K562 (cell line): ENCODE results near the gene CYP17A1. TPM values are rescaled to one million over a fixed set of nuclear protein-coding genes. Genes with fewer than 3 reads are reported as not detected.
"Not testable (repeated sequence)": the region's sequence is repeated elsewhere in the genome, so short reads cannot be mapped to it uniquely, and the experiment has no call there.

ENCODE experiments used
- ATAC-seq: fragments of 200-7000 bp; cut with Tn5 transposase; 3 replicates; pipeline ENCODE4 v1.9.1; 2020; ENCODE audit warnings: moderate library complexity
- BruUV-seq: library from RNA; stranded (reverse); fragments of 400-500 nt; replicated peaks from 2 replicates; lab custom pipeline; 2021; lab: Mats Ljungman, UMichigan
- CTCF ChIA-PET: fragments of 300-600 bp; formaldehyde crosslinking; extraction: SDS; loops from one replicate; lab custom pipeline; 2021; ENCODE audit warnings: low intra/inter-chr PET ratio; lab: Yijun Ruan, JAX
- POLR2A ChIA-PET: fragments of 300-600, 350-650 bp; sonication (Branson Sonifier 250); formaldehyde crosslinking; extraction: SDS; loops from one replicate; lab custom pipeline; 2021; ENCODE audit warnings: antibody characterized with exemption, inconsistent platforms; lab: Yijun Ruan, JAX
- DNase-seq, 4 experiments: peaks; one replicate each; pipeline versions ENCODE4 v3.0.0 to v3.0.0-alpha.2; 2011 to 2018; ENCODE audit warnings: low spot score in 3 of 4, mixed read lengths in 3 of 4; ENCODE audit errors: extremely low read depth in 1 of 4
- FAIRE-seq: peaks from 2 replicates; lab custom pipeline; 2011; peaks lifted over from hg19 to GRCh38; lab: Jason Lieb, UNC
- H2AFZ ChIP-seq: 2 replicates; pipeline ENCODE4 v1.6.0; 2011; ENCODE audit warnings: low read depth, low read length, control low read depth, inconsistent platforms
- H3K27ac ChIP-seq: fragments of 200-600 bp; 3 replicates; pipeline ENCODE4 v1.8.0; 2011; ENCODE audit warnings: low read depth, mild to moderate bottlenecking, control low read depth, inconsistent platforms, low read length, moderate library complexity, mixed read lengths; ENCODE audit errors: extremely low read depth
- H3K27me3 ChIP-seq, 2 experiments: fragments of 300-600 bp in 1 of 2; 2 replicates in 1 of 2; 3 replicates in 1 of 2; pipeline versions ENCODE4 v1.6.0 to v1.8.0; 2011; ENCODE audit warnings: inconsistent platforms in 2 of 2, low read length in 2 of 2, mild to moderate bottlenecking in 1 of 2, mixed read lengths in 1 of 2, moderate library complexity in 1 of 2; ENCODE audit not compliant: control insufficient read depth in 2 of 2, insufficient read depth in 2 of 2
- H3K36me3 ChIP-seq: fragments of 300-600 bp; 3 replicates; pipeline ENCODE4 v1.8.0; 2011; ENCODE audit warnings: mild to moderate bottlenecking, low read length, inconsistent platforms; ENCODE audit not compliant: control insufficient read depth, insufficient read depth
- H3K4me1 ChIP-seq, 2 experiments: fragments of 200-600 bp in 1 of 2; replicated peaks in 1 of 2; 2 replicates in 1 of 2; 3 replicates in 1 of 2; pipeline versions ENCODE4 v1.5.1 to v1.8.0; 2011; ENCODE audit warnings: inconsistent platforms in 2 of 2, low read length in 2 of 2, mild to moderate bottlenecking in 1 of 2, mixed read lengths in 1 of 2, moderate library complexity in 1 of 2; ENCODE audit not compliant: control insufficient read depth in 2 of 2, insufficient read depth in 2 of 2
- H3K4me2 ChIP-seq: 2 replicates; pipeline ENCODE4 v1.6.1; 2011; ENCODE audit warnings: low read length, control low read depth, inconsistent platforms, mixed read lengths; ENCODE audit not compliant: insufficient read depth
- H3K4me3 ChIP-seq: fragments of 200-600 bp; sonication (generic), shearing (Covaris generic); 2 replicates; pipeline ENCODE4 v1.5.1; 2016; ENCODE audit warnings: control low read depth, inconsistent platforms
- H3K79me2 ChIP-seq: fragments of 200-600 bp; 3 replicates; pipeline ENCODE4 v1.8.0; 2011; ENCODE audit warnings: low read length, inconsistent platforms; ENCODE audit not compliant: control insufficient read depth, insufficient read depth
- H3K9ac ChIP-seq, 2 experiments: 2 replicates each; pipeline versions ENCODE4 v1.6.0 to v1.6.1; 2011; ENCODE audit warnings: low read depth in 2 of 2, low read length in 2 of 2, control low read depth in 1 of 2, inconsistent platforms in 1 of 2, mild to moderate bottlenecking in 1 of 2, mixed read lengths in 1 of 2; ENCODE audit not compliant: insufficient read depth in 1 of 2
- H3K9me1 ChIP-seq: one replicate; pipeline ENCODE4 v1.6.0; 2011; ENCODE audit warnings: inconsistent platforms, mild to moderate bottlenecking, low read length, moderate library complexity; ENCODE audit not compliant: control insufficient read depth, insufficient read depth
- H3K9me3 ChIP-seq: replicated peaks from 2 replicates; pipeline ENCODE4 v1.5.1; 2011; ENCODE audit warnings: low read depth, low read length, inconsistent platforms; ENCODE audit not compliant: control insufficient read depth, insufficient read depth
- H4K20me1 ChIP-seq: replicated peaks from 2 replicates; pipeline ENCODE4 v1.6.1; 2011; ENCODE audit warnings: low read length, inconsistent platforms, mixed read lengths; ENCODE audit not compliant: control insufficient read depth, insufficient read depth
- ARID1B ChIP-seq: fragments of 450-650 bp; IDR thresholded peaks from 2 replicates; pipeline ENCODE4 v1.6.1; 2016; ENCODE audit warnings: antibody characterized with exemption, mild to moderate bottlenecking, inconsistent platforms
- MLLT1 ChIP-seq, 2 experiments: fragments of 450-650 bp; IDR thresholded peaks; 2 replicates each; pipeline ENCODE4 v1.6.1; 2016
- NR2C1 ChIP-seq, 2 experiments: fragments of 450-650 bp; IDR thresholded peaks; 2 replicates each; pipeline ENCODE4 v1.6.1; 2017; ENCODE audit warnings: mild to moderate bottlenecking in 2 of 2, antibody characterized with exemption in 1 of 2, inconsistent platforms in 1 of 2, missing compliant biosample characterization in 1 of 2, missing genetic modification characterization in 1 of 2
- SOX6 ChIP-seq: fragments of 450-650 bp; IDR thresholded peaks from 2 replicates; pipeline ENCODE4 v1.6.1; 2014; ENCODE audit warnings: mild to moderate bottlenecking
- TRIM24 ChIP-seq, 2 experiments: fragments of 450-650 bp; IDR thresholded peaks; 2 replicates each; pipeline ENCODE4 v1.6.1; 2016
- TRIM28 ChIP-seq: fragments of 450-650 bp; IDR thresholded peaks from 2 replicates; pipeline ENCODE4 v1.6.1; 2017
- XRCC3 ChIP-seq: fragments of 450-650 bp; IDR thresholded peaks from 2 replicates; pipeline ENCODE4 v1.6.1; 2017; ENCODE audit warnings: mild to moderate bottlenecking, moderate library complexity
- ZNF280A ChIP-seq: fragments of 450-650 bp; IDR thresholded peaks from 2 replicates; pipeline ENCODE4 v1.6.1; 2018; ENCODE audit warnings: mild to moderate bottlenecking, low read depth; ENCODE audit not compliant: partially characterized antibody
- ZNF445 ChIP-seq: fragments of 250-450 bp; sonication (Bioruptor Pico); IDR thresholded peaks from 2 replicates; pipeline ENCODE4 v1.4.0; 2020; ENCODE audit warnings: low read depth, mild to moderate bottlenecking, moderate library complexity
- WGBS: fragments of 100-300 bp; shearing (Covaris generic); methylation state at CpG from one replicate; pipeline ENCODE4 v1.1.6; 2016; ENCODE audit warnings: low coverage, mixed read lengths; ENCODE audit not compliant: insufficient coverage; ENCODE audit errors: missing lambda C conversion rate; 5-methylcytosine and 5-hydroxymethylcytosine counted together
- in situ Hi-C: fragments of 300-500 bp; cut with MboI; formaldehyde crosslinking; loops from 4 replicates; pipeline ENCODE4 v1.15.0; 2018; ENCODE audit warnings: inconsistent platforms, mixed read lengths
- intact Hi-C: fragments of 100-400 bp; cut with micrococcal nuclease; formaldehyde crosslinking; loops from 2 replicates; pipeline ENCODE4 v1.14.2; 2022
- polyA plus RNA-seq, 8 experiments: library from polyadenylated mRNA; depleted of rRNA in 4 of 8; stranded (reverse) in 5 of 8; unstranded in 3 of 8; fragments of >200 nt; fragmentation: Nextera tagmentation in 2 of 8; fragmentation: Illumina TruSeq in 1 of 8; extraction: Ambion mirVana in 2 of 8; extraction: Trizol in 1 of 8; gene quantifications; 2 replicates each; pipeline versions ENCODE4 v1.2.1 to v1.2.3, GENCODE V29; 2011 to 2014; ENCODE audit warnings: inconsistent platforms in 1 of 8, missing spikeins in 1 of 8
- total RNA-seq, 7 experiments: library from RNA; depleted of rRNA in 6 of 7; stranded (reverse); fragments of >200 nt in 6 of 7; fragmentation: Illumina TruSeq in 2 of 7; extraction: Trizol in 2 of 7; gene quantifications; 2 replicates each; pipeline versions ENCODE4 v1.2.1 to v1.2.3, GENCODE V29; 2011 to 2021; ENCODE audit warnings: low replicate concordance in 1 of 7

Gene CYP17A1
- total and polyA plus RNA-seq, 9 of the 15 experiments (the other 6 are each of a cell fraction or from before 2014, with no cell fraction given) = 2.3 TPM; not detected in 8

GRCh38 chr10:102841827-102842345 lies 4.7 kb upstream of the CYP17A1 start:
- no peak overlapping the region for H3K9ac ChIP-seq
- DNase-seq (no peak), FAIRE-seq (no peak), ATAC-seq (no peak)
- no peaks in the 10 kb centered on the region for H3K9me1 ChIP-seq
- no peaks in the 10 kb centered on the region for H3K79me2 ChIP-seq
- no peak overlapping the region for H3K4me3 ChIP-seq
- WGBS = 22% methylated on average over 10 of the region's 11 CpGs
- no peak overlapping the region for H3K4me2 ChIP-seq
- H3K4me1 ChIP-seq = no peaks in the 10 kb centered on the region; a peak in 1 of 5 replicates
- ChIA-PET POLR2A (no interaction called here), CTCF (no interaction called here)
- in situ Hi-C loops (no loop called here), intact Hi-C loops (no loop called here)
- no peaks in the 10 kb centered on the region; the same call in 1 of the 2 replicates for H3K9me3 ChIP-seq
- no peaks in the 10 kb centered on the region for H3K36me3 ChIP-seq
- H4K20me1 ChIP-seq = no peaks in the 10 kb centered on the region
- no peak overlapping the region for H3K27ac ChIP-seq
- no peak overlapping the region for H2AFZ ChIP-seq
- BruUV-seq = no TSS peak
- no peak for TF ChIP-seq ARID1B
- H3K27me3 ChIP-seq = no peaks in the 10 kb centered on the region

GRCh38 chr10:102838276-102838927 lies 1.2 kb upstream of the CYP17A1 start:
- FAIRE-seq, POLR2A ChIA-PET: not testable (repeated sequence)

More at GRCh38 chr10:102838276-102838927, 1.2 kb upstream of the CYP17A1 start:
- H3K27ac ChIP-seq, CTCF ChIA-PET, H3K4me1 ChIP-seq, H2AFZ ChIP-seq, H3K79me2 ChIP-seq, H4K20me1 ChIP-seq, H3K9me1 ChIP-seq, H3K36me3 ChIP-seq, H3K4me2 ChIP-seq, DNase-seq, BruUV-seq, H3K27me3 ChIP-seq, H3K4me3 ChIP-seq, H3K9ac ChIP-seq, H3K9me3 ChIP-seq, ATAC-seq: not testable (repeated sequence)
- TF ChIP-seq NR2C1 (IDR thresholded peaks at IDR 0.05) (peak; percentile 48; the same call in 1 of the 2 replicates), NR2C1 (tag; IDR thresholded peaks at IDR 0.05) (peak; percentile 34; the same call in 1 of the 2 replicates), XRCC3 (0 out of 2 replicates have a peak, but pooled peaks have one; percentile 4), TRIM24 (IDR thresholded peaks at IDR 0.05) (peak; percentile 59 to 88), ZNF280A (peak; percentile 81), SOX6 (peak; percentile 27; the same call in 1 of the 2 replicates), MLLT1 (IDR thresholded peaks at IDR 0.05) (peak in 1 of 2 experiments; percentile 60; a peak in 1 of 4 replicates), ZNF445 (CRISPR knock-in tag) (peak; percentile 91), TRIM28 (peak; percentile 92)
- intact Hi-C loops (loop anchor here (10.0 kb wide), 1 partner anchor 646 kb away; no protein-coding TSS in a partner anchor), in situ Hi-C loops (loop anchor here (5.0 to 10.0 kb wide), 4 partner anchors 79 to 646 kb away; partner anchors contain the start of genes CNNM2 and RPEL1)
- WGBS = 28% methylated on average over 5 of the region's 9 CpGs
